Left lobe of liver (tissue), 2 donors: ENCODE results near the gene PTGIS. TPM values are rescaled to one million over a fixed set of nuclear protein-coding genes. Genes with fewer than 3 reads are reported as not detected.
"Not testable (repeated sequence)": the region's sequence is repeated elsewhere in the genome, so short reads cannot be mapped to it uniquely, and the experiment has no call there.

Source experiments
- ATAC-seq: fragments of 200-7000 bp; cut with Tn5 transposase; one replicate; pipeline ENCODE4 v1.9.1; 2020; ENCODE audit warnings: mild to moderate bottlenecking, moderate library complexity
- DNase-seq: peaks from one replicate; pipeline ENCODE4 v3.0.0-alpha.2; 2020; ENCODE audit warnings: low spot score
- total RNA-seq: library from RNA; stranded (reverse); gene quantifications from one replicate; pipeline ENCODE4 v1.2.1, GENCODE V29; 2021
- donor health status: DM: no; HTN: no; CAD: no; lungs with moderate emphysema.
- donor health status: DM: no; HTN: yes; CAD: no.

The PTGIS gene
- total RNA-seq: 20.3 TPM

DNA sequence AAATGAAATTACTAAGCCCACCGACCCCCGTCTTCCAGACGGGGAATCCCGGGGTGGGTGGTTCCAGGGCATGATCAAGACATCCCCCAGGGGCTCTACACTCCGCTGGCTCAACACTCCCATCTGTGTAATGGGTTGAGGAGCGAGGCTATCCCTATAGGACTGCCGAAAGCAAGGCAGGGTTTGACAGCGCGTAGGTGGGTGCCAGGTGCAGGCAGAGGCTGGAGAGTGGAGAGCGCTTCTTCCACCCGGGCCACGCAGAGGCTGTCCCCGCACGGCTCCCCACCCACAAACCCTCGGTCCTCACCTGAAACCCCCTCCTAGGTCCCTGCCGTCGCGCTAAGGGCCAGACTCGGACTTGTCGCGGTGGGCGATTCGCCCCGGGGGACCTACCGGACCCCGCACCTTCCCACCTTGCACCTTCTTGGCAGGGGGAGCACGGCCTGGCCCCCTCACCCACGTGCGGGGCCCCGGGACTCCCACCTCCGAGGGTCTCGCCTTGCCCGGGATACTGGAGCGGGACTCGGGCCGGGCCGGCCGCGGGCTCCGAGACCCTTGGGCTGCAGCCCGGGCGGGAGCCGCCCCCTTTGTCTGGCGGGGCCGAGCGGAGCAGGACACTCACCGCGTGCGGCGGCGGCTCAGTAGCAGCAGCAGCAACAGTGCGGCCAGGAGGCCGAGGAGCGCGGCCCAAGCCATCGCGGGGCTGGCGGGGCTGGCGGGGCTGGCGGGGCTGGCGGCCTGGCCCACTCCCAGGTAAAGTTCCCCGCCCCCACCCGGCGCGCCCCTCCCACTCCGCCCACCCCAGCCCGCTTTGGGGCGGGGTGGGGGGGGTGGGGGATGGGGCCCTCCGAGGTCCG is at the start of gene PTGIS:
Gene PTGIS, minus strand, starts transcription at position 717 of the 857 bp plus-strand sequence. Its CDS starts 21 bp downstream, at position 696.
- DNase-seq: no peak

DNA sequence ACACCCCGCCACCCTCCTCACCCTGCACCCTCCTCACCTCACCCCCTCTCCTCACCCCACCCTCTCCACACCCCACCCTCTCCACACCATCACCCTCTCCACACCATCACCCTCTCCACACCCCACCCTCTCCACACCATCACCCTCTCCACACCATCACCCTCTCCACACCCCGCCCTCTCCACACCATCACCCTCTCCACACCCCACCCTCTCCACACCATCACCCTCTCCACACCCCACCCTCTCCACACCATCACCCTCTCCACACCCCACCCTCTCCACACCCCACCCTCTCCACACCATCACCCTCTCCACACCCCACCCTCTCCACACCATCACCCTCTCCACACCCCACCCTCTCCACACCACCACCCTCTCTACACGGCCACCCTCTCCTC is 49.5 kb upstream of the PTGIS start:
- not testable (repeated sequence) for DNase-seq, ATAC-seq

More for the DNA sequence above, at the start of gene PTGIS:
- ATAC-seq: peak; percentile 58

DNA sequence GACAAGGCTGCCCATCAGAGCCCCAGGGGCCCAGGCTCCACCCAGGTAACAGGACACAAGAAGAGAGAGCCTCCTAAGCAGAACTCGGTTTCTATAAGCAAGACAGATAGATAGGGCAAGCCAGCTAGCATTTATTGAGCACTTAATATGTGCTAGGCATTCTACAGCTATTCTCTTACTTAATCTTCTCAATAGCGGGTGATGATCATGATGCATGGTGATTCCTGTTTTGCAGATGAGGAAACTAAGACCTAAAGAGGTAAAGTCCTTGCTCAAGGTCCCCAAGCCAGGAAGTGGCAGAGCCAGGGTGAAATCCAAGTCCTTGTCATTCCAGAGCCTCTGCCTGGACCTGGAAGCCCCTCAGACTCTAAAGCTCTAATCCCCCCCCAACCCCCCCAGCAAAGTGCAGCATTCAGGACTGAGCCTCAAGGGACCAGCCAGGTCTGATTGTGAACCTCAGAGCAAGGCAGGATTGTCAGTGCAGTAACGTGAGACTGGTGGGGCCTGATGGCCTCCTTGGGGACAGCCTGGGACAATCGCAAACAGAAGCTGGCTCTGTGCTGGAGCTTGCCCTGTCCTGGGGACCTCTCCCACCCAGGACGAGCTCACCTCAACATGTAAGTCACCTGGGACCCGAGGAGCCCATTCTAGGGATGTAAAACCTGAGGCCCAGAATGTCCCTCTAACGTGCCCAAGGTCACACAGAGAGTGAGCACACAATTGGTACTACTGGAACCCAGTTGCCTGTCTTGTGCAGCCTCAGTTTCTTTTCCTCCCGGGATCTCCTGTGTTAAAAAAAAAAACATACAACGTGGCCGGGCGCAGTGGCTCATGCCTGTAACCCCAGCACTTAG is 48.4 kb upstream of the PTGIS start:
- DNase-seq: no peak
- no peak for ATAC-seq

DNA sequence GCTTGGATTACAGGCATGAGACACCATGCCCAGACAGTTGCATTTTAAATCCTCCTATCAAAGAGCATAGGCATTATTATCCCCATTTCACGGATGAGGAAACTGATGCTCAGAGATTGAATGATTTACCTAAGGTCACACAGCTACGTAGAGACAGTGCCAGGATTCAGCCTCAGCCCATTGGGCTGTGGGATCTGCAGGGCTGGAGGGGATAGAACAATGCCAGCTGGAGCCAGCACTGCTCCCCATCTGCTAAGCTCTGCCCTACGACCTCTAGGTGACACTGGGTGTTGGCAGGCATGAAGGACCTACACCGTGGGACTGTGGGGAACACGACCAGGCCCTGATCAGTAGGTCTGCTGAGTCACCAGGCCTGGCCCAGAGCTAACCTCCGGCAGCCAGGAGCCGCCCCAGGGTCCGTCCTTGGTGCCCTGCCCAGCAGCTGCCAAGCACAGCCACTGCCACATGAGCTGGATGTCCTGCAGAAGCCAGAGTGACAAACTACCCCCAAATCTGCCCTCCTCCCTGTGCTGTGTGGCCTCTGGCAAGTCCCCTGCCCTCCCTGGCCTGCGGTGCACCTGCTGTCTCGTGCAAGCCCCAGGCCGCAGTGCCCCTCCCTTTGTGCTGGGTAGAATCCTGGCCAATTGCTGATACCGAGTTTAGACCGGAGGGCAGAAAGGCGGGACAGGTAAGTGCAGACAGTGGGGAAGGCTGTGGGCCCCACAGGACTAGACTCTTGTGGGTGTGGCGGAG is 47.6 kb upstream of the PTGIS start:
- DNase-seq (peak; percentile 98), ATAC-seq (peak; percentile 83)

DNA sequence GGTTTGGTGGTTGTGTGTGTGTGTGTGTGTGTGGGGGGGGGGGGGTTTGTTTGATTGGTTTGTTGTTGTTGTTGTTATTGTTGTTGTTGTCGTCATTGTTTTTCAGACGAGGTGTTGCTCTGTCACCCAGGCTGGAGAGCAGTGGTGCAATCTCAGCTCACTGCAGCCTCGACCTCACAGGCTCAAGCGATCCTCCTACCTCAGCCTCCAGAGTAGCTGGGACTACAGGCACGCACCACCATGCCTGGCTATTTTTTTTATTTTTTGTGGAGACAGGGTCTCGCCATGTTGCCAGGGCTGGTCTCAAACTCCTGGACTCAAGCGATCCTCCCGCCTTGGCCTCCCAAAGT is 47.1 kb upstream of the PTGIS start:
- not testable (repeated sequence) for DNase-seq, ATAC-seq

DNA sequence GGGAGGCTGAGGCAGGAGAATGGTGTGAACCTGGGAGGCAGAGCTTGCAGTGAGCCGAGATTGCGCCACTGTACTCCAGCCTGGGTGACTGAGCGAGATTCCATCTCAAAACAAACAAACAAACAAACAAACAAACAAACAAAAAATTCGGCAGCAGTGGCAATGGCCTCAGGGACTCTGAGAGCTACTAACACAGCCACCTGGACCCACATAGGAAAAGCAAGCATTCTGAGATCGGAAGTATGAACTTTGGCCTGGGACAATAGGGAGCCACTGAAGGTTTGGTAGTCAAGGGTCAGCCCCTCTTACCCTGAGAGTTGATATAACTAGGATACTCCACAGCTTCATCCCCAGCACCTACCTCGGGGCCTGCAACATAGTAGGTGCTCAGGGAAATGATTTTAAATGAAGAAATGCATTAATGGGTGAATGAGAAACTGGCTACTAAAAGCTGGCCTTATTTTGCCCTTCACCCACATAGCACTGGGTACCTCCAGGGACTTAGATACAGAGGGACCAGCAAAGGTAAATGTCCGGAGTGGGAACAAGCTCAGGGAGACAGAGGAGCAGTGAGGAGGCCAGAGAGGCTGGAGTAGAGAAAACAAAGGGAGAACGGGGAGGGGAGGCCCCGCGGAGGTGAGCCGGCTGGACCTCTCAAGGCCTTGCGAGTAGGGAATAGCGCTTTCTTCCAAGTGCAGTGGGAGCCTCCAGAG is 46.6 kb upstream of the PTGIS start:
- DNase-seq: no peak

DNA sequence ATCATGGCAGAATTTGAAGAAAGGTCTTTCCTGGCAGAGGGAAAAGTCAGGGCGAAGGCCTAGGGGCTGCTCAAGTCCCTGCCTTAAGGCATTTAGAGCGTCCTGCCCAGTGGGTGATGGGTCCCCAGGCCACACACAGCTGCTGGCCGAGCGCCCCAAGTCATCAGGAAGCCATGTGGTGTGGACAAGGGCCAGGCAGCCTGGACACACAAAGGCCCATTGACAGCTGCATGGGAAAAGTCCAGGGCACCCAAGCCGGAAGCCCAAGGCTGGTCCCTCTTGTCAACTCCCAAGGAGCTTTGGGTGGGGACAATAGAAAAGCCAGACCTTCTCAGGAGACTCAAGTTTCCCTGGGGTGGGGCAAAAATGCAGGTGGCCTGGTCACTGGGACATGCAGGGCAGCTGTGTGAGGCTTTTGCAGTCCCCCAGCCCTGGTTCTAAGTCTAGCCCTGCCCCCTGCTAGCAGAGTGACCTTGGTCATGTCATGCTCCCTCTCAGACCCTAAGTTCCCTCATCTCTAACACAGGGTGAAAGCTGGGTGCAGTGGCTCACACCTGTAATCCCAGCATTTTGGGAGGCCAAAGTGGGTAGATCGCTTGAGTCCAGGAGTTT is 44.3 kb upstream of the PTGIS start:
- peak; percentile 64 for DNase-seq
- no peak for ATAC-seq

More for the DNA sequence above, 46.6 kb upstream of the PTGIS start:
- ATAC-seq: no peak

DNA sequence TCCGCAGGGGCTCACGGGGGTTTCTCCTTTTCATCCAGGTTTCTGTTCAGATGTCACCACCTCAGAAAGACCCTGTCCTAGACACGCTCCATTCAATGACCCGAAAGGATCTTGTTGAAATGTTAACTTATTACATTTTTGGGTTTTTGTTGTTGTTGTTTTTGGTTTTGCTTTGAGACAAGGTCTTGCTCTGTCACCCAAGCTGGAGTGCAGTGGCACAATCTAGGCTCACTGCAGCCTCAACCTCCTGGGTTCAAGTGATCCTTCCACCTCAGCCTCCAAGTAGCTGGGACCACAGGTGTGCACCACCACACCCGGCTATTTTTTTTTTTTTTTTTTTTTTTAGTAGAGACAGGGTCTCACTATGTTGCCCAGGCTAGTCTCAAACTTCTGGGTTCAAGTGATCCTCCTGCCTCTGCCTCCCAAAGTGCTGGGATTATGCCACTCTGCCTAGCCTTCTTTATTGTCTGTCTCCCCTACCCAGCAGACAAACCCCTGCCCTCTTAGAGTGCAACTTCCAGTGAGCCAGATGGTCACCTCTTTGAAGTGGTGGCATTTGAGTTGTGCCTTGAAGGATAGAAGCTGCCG is 43.7 kb upstream of the PTGIS start:
- ATAC-seq, DNase-seq: not testable (repeated sequence)

DNA sequence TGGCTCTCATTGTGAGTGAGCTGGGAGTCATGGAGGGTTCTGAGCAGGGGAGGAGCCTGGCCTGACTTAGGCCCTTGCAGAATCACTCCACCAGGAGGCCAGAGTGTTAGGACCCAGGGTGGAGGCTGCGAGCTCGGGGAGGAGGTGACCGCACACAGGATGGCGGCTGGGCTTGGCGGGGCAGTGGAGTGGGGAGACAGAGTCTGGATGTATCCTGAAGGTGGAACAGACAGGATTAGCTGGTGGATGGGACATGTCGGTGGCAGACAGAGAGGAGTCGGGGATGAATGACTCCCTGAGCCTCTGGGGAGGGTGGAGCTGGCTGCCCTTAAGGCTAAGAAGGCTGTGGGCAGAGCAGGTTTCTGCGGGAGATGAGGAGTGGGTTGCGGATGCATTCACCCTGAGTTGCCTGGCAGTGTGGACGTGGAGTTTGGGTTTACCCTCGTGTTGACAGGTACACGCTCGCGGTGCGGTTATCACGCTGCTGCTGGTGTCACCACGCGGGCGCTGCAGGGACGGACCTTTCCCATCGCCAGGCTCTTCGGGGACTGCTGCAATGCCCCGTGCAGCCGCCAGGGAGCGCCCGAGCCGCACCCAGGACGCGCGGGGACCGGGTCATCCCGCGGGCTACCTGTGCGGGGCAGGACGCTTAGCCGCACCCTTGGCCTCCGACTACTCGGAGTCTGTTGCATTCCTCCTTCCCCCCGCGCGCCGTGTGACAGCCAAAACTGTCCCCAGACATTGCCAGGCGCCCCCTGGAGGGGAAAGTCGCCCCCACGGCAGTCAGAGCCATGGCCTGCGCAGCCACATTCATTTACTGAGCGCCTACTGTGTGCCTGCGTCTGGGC is 43.0 kb upstream of the PTGIS start:
- ATAC-seq (peak; percentile 71), DNase-seq (peak; percentile 86)

DNA sequence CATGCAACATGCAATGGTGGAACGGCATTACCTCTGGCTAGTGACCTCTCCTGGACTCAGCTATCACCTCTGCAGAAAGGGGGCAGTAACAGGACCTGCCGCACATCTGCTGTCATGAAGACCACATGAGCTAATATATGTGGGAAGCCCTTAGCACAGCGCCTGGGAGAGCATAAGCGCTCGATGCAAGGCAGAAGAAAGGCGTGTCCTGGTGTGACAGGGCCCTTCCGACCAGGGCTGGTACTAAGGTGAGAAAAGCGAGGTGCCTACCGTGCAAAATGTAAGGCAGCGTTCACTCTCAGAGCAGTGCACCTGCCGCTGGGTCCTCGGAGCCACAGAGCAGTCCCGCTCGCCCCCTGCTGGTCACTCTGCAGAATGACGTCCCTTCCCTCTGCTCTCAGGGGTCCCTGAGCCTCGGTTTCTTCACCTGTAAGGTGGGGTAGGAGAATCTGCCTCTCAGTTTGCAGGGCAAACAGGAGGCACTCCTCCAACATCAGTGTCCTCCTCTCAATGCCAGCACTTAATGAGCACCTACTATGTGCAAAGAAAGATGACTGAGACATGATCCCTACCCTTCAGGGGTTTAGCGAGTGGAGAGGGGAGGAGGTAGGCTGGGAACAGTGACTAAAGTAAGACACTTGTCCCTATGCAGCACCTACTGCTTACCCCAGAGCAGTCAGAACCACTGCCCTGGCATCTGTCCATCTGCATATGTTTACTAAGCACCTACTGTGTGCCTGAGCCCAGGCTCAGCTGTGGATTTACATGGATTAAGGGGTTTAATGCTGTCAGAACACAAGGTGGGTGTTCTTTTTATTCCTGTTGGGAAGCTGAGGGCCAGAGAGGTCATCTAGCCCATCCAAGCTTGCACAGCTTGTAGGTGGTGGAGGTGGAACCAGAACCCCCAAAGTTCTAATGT is 41.1 kb upstream of the PTGIS start:
- ATAC-seq: peak; percentile 84
- peak; percentile 76 for DNase-seq

DNA sequence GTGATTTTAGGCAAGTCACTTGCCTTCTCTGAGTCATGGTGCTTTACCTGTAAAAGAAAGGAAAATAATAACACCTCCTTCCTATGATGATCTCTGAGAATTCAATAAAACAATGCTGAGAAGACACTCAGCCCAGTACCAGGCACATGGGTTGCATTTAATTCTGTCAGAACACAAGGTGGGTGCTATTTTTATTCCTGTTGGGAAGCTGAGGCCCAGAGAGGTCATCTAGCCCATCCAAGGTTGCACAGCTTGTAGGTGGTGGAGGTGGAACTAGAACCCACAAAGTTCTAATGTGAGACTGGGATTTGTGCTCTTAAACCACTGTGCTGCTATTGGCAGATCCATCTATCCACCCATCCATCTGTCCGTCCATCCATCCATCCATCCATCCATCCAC is 39.6 kb upstream of the PTGIS start:
- ATAC-seq: no peak
- no peak for DNase-seq

DNA sequence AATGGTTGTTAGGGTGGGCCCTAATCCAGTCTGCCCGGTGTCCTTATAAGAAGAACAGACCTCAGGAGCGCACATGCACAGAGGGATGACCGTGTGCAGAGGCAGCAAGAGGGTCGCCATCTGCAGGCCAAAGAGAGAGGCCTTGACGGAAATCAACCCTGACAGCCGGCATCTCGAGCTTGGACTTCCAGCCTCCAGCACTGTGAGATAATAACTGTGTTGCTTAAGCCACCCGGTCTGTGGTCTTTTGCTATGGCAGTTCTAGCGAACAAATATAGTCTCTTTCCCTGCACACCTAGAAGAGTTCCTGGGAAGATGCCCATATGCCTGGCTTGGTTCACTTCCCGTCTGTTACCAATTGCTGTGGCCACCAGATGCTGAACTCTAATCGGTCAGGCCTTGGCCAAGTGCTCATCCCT is 35.3 kb upstream of the PTGIS start:
- peak; percentile 66 for DNase-seq
- ATAC-seq: peak; percentile 69

DNA sequence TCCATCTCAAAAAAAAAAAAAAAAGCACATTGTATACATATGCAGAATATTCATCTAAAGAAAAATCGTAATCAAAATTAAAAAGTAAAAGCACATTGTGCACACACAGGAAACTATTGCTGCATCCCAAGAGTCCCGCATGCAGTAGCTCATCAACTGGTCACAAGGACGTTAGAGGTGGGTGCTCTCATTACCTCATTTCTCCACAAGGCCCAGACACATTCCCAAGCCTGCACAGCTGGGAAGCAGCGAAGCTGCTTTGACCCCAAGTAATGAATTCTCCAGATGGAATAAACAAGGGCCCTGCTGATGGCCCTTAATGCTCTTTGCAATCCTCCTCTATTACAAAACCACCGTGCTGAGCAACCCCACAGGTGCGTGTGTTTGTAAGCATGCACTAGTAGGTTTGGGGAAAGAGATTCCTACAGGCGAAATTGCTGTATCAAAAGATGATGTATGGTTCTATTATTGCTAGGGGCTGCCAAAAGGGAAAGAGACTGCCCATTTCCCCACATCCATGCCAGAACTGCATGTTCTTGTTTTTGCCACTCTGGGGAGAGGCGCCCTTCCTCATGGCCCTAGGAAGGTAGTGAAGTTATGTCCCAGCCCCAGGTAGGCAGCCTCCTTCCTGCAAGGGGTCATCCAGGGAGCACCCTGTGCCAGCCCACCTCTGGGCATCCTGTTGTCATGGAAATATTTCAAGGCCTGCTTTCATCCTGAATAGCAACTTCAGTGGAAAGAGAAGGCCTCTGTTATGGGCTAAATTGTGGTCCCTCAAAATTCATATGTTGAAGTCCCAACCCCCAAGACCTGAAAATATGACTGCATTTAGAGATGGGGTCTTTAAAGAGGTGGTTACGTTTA is 34.6 kb upstream of the PTGIS start:
- ATAC-seq (no peak), DNase-seq (no peak)

DNA sequence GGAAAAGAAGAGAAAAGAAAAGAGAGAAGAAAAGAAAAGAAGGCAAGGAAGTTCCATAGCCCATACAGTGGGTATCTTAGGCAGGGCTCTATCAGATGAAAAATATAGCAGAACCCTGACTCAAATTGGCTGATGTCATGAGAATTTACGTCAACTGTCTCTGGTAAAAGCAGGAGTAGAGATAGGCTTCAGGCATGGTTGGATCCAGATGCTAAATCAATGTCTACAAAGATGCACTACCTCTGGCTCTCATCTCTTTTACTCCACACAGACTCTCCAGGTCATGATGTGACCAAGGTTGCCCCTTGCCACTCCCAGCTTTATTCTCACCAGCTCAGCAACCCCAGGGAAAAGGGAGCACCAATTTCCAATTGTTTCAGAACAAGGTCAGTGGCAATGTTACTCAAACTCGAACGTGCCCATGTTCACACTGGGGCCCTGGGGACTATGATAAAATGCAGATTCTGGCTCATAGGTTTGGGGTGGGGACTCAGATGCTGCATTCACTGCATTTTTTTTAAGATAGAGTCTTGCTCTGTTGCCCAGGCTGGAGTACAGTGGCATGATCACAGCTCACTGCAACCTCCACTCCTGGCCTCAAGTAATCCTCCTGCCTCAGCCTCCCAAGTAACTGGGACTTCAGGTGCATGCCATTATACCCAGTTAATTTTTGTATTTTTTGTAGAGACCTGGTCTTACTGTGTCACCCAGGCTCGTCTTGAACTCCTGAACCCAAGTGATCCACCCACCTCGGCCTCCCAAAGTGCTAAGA is 33.4 kb upstream of the PTGIS start:
- ATAC-seq: no peak
- no peak for DNase-seq

DNA sequence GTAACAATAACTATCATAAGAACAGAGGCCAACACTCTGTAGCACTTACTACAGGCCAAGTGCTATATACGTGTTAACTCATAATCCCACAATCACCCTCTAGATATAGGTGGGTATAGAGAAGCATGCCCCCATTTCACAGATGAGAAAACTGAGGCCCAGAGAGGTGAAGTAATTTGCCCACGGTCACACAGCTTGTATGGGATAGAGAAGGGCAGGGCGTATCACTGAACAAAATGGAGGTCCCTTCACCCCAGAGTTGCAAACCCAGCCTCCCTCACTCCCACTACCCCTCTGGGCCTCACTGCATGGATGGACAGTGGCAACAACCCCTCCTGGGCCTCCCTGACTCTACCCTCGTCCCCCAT is 31.8 kb upstream of the PTGIS start:
- DNase-seq: no peak
- no peak for ATAC-seq

DNA sequence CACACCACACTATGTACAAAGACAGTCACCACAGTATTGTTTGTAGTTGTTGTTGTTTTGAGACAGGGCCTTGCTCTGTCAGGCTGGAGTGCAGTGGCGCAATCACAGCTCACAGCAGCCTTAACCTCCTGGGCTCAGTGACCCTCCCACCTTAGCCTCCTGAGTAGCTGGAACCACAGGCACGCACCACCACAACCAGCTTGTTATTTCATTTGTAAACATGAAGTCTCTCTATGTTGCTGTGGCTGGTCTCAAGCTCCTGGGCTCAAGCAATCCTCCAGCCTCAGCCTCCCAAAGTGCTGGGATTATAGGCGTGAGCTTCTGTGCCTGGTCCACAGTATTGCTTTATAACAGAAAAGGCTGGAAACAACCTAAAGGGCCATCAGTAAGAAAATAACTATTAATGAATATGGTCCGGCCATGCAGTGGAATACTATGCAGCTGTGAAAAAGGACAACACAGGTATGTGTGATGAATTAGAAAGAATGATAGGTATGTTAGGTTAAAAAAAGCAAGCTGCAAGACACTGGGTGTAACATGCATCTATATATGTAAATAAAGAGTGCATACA is 30.0 kb upstream of the PTGIS start:
- ATAC-seq: no peak
- DNase-seq: no peak
